ENCODE results near the gene ASF1B.

Gene ASF1B

GRCh38 chr19:14105680-14106079, 30.7 kb downstream of the ASF1B start:
- no peak for DNase-seq

GRCh38 chr19:14103310-14103709, 33.1 kb downstream of the ASF1B start:
- no peak for DNase-seq

DNA sequence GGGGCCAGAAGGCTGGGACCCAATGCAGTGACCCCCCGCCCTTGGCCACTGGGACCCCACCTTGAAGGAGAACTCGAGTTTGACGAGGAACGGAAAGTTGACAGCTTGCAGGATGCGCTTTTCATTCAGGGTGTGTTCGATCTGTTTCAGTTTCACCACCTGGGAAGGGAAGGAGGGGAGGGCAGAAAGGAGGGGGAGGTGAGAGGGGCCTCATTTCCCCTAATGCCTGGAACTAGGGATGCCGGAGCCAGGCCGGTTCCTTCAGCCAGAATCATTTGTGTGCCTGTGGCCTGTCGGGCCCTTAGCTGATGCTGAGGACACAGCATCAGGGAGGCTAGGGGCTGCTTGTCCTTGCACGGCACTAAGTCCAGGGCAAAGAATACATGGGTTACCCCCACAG, 33.6 kb downstream of the ASF1B start:
- DNase-seq: no peak

GRCh38 chr19:14102102-14102696, 34.2 kb downstream of the ASF1B start:
- DNase-seq: no peak

GRCh38 chr19:14101003-14101545, 35.3 kb downstream of the ASF1B start:
- DNase-seq: no peak

DNA sequence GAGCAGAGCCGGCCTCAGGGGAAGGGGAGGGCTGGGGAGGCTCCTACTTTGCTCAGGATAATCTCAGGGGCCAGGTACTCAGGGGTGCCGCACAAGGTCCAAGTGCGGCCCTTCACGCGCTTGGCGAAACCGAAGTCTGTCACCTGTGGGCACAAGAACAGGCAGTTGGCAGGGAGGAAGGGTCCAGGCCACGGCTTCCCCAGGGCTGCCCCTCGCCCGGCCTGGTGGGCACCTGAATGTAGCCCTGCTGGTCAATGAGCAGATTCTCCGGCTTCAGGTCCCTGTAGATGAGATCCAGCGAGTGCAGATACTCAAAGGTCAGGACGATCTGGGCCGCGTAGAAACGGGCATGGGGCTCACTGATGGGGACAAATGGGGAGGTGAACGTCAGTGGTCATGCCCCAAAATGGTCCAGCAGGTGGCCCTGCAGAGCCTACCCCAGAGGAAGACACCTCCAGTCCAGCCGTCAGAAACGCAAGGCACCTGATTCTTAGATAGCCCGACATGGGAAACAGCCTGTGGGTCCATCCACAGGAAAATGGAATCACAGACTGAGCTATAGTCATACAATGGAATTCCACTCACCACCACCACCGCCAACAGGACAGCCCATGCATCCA, 38.7 kb downstream of the ASF1B start:
- no peak for DNase-seq

DNA sequence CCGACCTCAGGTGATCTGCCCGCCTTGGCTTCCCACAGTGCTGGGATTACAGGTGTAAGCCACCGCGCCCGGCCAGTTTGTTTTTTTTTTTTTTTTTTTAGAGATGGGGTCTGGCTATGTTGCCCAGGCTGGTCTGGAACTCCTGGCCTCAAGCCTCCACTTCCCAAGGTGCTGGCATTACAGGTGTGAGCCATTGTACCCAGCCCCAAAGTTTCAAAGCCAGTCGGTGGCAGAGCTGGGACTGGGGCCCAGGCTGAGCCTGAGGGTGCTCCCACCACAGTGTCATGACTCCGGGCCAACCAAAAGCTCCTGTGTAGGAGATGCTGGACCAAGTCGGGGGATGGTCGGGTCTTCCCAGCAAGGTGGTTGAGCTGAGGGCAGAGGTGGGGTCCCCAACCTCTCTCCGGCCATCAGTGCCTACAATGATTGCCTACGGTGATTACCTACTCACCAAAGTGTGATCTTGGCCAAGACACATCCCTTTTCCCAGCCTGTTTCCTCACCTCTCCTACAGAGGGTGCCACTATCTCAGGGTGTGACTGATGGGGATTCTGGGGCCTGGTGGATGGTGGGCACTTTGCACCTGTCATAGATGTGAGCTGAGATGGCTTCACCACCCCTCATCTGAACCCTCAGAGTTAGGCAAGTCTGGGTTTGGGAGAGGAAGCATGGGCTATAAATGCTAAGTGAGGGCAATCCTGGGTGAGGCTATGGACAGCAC, 40.0 kb downstream of the ASF1B start:
- no peak for DNase-seq

DNA sequence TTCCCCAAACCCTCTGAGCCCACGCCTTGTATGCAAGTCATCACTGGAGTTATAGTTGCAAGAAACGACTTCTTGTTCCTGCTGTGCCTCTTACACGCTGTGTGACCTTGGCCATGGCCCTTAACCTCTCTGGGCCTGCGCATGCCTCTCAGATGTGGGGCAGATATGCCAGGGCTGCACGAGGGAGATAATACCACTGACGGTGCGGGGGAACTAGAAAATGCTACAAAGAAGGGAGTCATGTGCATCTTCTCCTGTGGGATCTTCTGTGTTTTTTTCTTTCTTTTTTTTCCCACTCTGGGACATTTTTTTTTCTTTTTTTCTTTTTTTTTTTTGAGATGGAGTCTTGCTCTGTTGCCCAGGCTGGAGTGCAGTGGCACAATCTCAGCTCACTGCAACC, 41.5 kb downstream of the ASF1B start:
- no peak for DNase-seq

GRCh38 chr19:14093117-14093823, 43.1 kb downstream of the ASF1B start:
- DNase-seq: no peak

GRCh38 chr19:14091813-14092462, 44.5 kb downstream of the ASF1B start:
- DNase-seq: no peak

- peak; percentile 84 for DNase-seq
These were observed 45.1 kb downstream of the ASF1B start for GRCh38 chr19:14091081-14091812.

DNA sequence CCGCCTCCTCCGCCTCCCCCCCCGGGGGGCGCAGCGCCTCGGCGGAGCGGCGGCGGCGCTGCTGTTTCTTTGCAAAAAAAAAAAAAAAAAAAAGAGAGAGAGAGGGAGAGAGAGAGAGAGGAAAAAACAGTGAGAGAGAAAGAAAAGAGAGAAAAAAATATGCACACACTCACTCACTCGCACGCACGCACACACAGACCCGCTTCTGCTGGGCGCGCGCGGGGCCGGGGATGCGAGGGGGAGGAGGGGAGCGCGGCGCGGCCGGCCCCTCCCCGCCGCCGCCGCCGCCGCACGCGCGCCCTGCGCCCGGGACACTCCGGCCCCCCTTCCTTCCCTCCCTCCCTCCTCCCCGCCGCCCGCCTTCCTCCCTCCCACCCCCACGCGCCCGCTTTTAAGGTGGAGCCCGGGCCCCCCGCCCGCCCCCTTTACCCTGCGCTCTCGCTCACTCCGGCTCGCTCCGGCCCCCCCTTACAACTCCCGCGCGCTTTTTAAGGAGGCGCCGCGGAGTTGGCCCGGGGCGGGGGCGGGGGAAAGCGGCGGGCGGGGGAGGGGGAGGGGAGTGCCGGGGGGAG, 45.8 kb downstream of the ASF1B start, which contains the start of gene SAMD1:
SAMD1 (minus strand) TSS at position 243 of the 572 bp plus-strand sequence.
- DNase-seq: peak; percentile 96

DNA sequence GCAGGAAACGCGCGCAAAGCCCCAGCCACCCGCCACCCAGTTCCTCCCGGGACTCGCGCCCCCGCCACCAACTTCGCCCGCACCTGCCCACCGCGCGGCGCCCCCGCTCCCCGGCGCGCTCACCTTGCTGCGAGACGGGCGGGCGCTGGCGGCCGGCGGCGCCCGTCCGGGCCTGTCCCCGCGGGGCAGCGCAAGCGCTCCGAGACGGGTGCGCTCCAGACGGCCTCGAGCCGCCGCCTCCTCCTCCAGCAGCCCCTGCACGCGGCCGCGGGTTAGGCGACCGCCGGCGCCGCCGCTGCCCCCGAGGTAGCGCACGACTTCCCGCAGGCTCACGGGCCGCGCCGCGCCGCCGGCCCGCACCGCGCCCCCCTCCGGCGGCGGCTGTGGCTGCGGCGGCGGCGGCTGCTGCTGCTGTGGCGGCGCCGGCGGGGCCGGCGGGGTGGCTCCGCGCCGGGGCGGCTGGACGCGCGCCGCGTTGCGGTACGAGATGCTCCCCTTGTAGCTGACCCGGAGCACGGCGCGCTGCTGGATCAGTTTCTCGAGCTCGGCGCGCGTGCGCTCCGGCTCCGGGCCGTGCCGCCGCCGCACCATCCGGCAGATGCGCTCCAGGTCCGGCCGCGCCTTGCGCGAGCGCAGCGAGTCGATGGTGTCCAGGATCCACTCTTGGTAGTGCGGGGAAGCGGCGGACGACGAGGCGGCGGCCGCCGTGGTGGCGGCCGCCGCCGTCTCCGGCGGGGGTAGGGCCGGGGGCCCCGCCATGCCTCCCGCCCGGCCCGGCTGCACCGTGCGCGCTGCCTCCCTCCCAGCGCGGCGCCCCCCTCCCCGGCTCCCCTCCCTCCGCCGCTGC, 46.5 kb downstream of the ASF1B start:
- no peak for DNase-seq

DNA sequence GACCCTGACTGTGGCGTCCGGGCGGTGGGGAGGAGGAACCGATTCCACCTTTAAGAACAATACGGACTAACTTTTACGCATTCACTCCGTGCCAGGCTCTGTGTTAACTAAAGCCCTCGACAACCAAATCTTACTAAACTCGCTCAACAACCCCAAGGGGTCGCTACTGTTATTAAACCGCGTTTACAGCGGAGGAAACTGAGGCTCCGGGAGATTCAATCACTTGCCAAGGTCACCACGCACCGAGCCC, 47.1 kb downstream of the ASF1B start:
- no peak for DNase-seq

DNA sequence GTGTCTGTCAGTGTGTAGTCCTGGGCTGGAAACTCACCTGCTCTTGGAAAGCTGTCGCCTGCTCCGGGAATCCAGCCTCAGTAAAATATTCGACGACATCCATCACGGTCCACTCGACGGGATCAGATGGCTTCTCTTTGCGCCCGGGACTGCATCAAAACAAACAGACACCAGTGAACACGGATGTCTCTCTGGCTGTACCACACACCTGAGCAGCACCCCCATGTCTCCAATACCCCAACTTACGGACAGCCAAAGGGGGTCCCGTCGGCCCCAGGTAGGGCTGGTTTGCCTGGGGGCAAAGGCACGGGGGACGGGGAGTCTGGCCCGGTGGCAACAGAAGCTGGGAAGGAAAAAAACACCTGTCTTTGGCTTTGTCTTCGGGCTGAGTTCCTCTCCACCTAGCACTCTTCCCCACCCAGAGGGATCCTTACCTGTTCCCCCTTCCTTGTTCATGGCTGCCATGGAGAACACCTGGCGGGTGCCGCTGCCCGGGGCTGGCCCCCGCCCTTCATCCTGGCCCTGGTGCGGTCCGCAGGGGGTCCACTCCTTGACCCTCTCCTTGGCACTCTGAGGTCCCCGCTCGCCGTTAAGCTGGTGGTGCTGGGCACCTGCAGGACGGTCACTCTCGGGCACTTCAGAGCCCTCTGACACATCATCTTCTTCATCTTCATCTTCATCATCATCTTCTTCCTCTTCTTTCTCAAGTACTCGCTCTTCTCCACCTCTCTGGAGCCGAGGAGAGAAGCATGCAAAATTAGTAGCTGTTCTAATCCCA, 47.6 kb downstream of the ASF1B start:
- no peak for DNase-seq

- DNase-seq: no peak
These were observed 50.3 kb downstream of the ASF1B start for GRCh38 chr19:14086098-14086497.

- DNase-seq: no peak
These were observed 50.9 kb downstream of the ASF1B start, which contains the start of gene C19orf67 for GRCh38 chr19:14085309-14085995. Gene C19orf67, minus strand, starts transcription at chr19:14085783. Its CDS starts 156 bp downstream, at chr19:14085627.

DNA sequence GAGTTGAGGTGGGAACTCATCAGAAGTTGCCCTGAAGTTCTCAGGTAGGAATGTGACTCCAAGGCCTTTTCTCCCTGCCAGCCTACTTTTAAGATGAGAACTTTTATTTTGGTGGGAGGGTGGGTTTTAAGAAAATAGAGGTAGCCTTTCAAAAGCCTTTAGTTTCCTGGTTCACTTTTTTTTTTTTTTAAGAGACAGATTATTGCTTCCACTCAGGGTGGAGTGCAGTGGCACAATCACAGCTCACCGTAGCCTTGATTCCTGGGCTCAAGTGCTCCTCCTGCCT, 53.8 kb downstream of the ASF1B start:
- DNase-seq: no peak

- peak; percentile 54 for DNase-seq
These were observed 54.4 kb downstream of the ASF1B start for GRCh38 chr19:14081797-14082674.

Measured in left hindlimb (tissue), 1 donor.